ENCODE measurements around the gene RTL10. TPM values are rescaled to one million over a fixed set of nuclear protein-coding genes. Genes with fewer than 3 reads are reported as not detected.

RTL10 gene
- total and polyA plus RNA-seq, 2 of the 4 experiments (the other 2 are of a cell fraction), result 8.6 to 12.1 TPM

GRCh38 chr22:19814428-19814827, 40.2 kb downstream of the RTL10 start:
- in situ Hi-C loops (cut with MboI; ENCODE audit: low sequenced_read_pairs), result no loop called here
- POLR2A ChIA-PET (ENCODE audit: unreplicated experiment), result no interaction called here

More at GRCh38 chr22:19814428-19814827, 40.2 kb downstream of the RTL10 start:
- dilution Hi-C loops (cut with HindIII; ENCODE audit: low sequenced_read_pairs, unreplicated experiment) (no loop called here), intact Hi-C loops (cut with micrococcal nuclease) (no loop called here)
- H4K20me1 ChIP-seq (ENCODE audit: insufficient read depth, low read length), result 0 out of 2 replicates have a peak, but pooled peaks cover 5% of the 10 kb centered on the region
- H2BK5ac ChIP-seq (ENCODE audit: low read depth, low read length, poor library complexity, severe bottlenecking), result no peak overlapping the region
- H3K79me1 ChIP-seq (ENCODE audit: low read depth in 1 of 2, low read length in 2 of 2), result no peaks in the 10 kb centered on the region
- 100% methylated on average over 1 of the region's 5 CpGs; no CpG with 5 or more reads in 1 of the 2 experiments for WGBS, 2 experiments (ENCODE audit: extremely low coverage in 2 of 2, insufficient read length in 1 of 2)
- peaks cover 9% of the 10 kb centered on the region for H3K4me1 ChIP-seq (ENCODE audit: control insufficient read depth, insufficient read depth, low read length)
- no peak overlapping the region for H2AK5ac ChIP-seq (ENCODE audit: low read depth, low read length)
- no peak overlapping the region for H4K5ac ChIP-seq (ENCODE audit: low read depth, low read length)
- no peak overlapping the region for H3K9ac ChIP-seq (ENCODE audit: low read depth, low read length)
- CTCF ChIA-PET, result interaction anchor here (0.6 kb wide), 1 partner anchor 14 kb away, joined by 3 read pairs; no protein-coding TSS in a partner anchor
- no peak overlapping the region; the same call in 1 of the 2 replicates for H3K14ac ChIP-seq (replicated peaks; ENCODE audit: low read depth, low read length)
- no peak overlapping the region for H2AFZ ChIP-seq (replicated peaks; ENCODE audit: low read length, poor library complexity)
- H3K27ac ChIP-seq (ENCODE audit: insufficient read depth, low read length), result no peak overlapping the region
- no peak overlapping the region for H3K4me3 ChIP-seq (ENCODE audit: insufficient read depth, low read depth, low read length)
- no peak overlapping the region for H3K23ac ChIP-seq (ENCODE audit: low read depth, low read length)
- no peak overlapping the region for H3K4me2 ChIP-seq (ENCODE audit: low read depth, low read length)
- no TSS peak for BruUV-seq (replicated peaks)
- H2BK15ac ChIP-seq (ENCODE audit: low read depth, low read length), result no peak overlapping the region
- TF ChIP-seq POLR2A (IDR thresholded peaks at IDR 0.05; ENCODE audit: low read depth, low read length) (no peak), RAD21 (IDR thresholded peaks at IDR 0.05; ENCODE audit: low read length) (no peak), FOS (IDR thresholded peaks at IDR 0.05; ENCODE audit: low read depth, low read length) (no peak), MXI1 (IDR thresholded peaks at IDR 0.05; ENCODE audit: borderline replicate concordance, low read depth, low read length) (no peak), RFX5 (IDR thresholded peaks at IDR 0.05; ENCODE audit: low read depth, low read length) (no peak), CTCF (conservative IDR thresholded peaks at IDR 0.05; ENCODE audit: low read depth, low read length) (no peak), RCOR1 (IDR thresholded peaks at IDR 0.05; ENCODE audit: insufficient replicate concordance, low read length) (no peak)
- H4K8ac ChIP-seq (ENCODE audit: low read depth in 2 of 2, low read length in 2 of 2), result no peak overlapping the region
- no peak overlapping the region for H2BK20ac ChIP-seq (ENCODE audit: low read depth, low read length)
- no peak overlapping the region for H3K56ac ChIP-seq (ENCODE audit: extremely low read depth, insufficient read depth, low read length)
- H3K9me3 ChIP-seq (ENCODE audit: control insufficient read depth, insufficient read depth, low read length), result no peaks in the 10 kb centered on the region
- no peak overlapping the region for H2AK9ac ChIP-seq (replicated peaks; ENCODE audit: low read depth, low read length, poor library complexity)
- no peak overlapping the region for H3K18ac ChIP-seq (ENCODE audit: low read depth, low read length)
- no peak overlapping the region for H4K91ac ChIP-seq (ENCODE audit: insufficient read depth, low read depth, low read length)
- no peak for DNase-seq
- peaks cover 7% of the 10 kb centered on the region; the same call in 1 of the 2 replicates for H3K9me1 ChIP-seq (ENCODE audit: insufficient read depth, low read length)
- H2BK120ac ChIP-seq (ENCODE audit: low read depth, low read length), result no peak overlapping the region
- no peaks in the 10 kb centered on the region for H3K36me3 ChIP-seq (ENCODE audit: control insufficient read depth, insufficient read depth, low read length)
- H3K27me3 ChIP-seq (ENCODE audit: control insufficient read depth, insufficient read depth, low read length), result no peaks in the 10 kb centered on the region
- no peak for ATAC-seq (ENCODE audit: low read depth)
- H3K4ac ChIP-seq (ENCODE audit: low read depth, low read length), result no peak overlapping the region
